Motor neuron (in vitro differentiated cells): ENCODE measurements around the gene ZNF180. TPM values are rescaled to one million over a fixed set of nuclear protein-coding genes. Genes with fewer than 3 reads are reported as not detected.
"Not testable (repeated sequence)": the region's sequence is repeated elsewhere in the genome, so short reads cannot be mapped to it uniquely, and the experiment has no call there.

Experiments
- ATAC-seq, 8 experiments: fragments of 200-7000 bp; cut with Tn5 transposase; replicated peaks in 6 of 8; 2 replicates each; pipeline ENCODE4 v1.8.0; 2021; ENCODE audit warnings: mild to moderate bottlenecking in 8 of 8, moderate library complexity in 8 of 8
- H3K27ac ChIP-seq, 2 donors: fragments of 250-450 bp; sonication (Bioruptor Pico); 2 replicates each; pipeline ENCODE4 v1.9.0; 2021; ENCODE audit warnings: antibody characterized with exemption in 2 of 2, mild to moderate bottlenecking in 2 of 2, moderate library complexity in 1 of 2
- H3K4me1 ChIP-seq, 2 donors: fragments of 250-450 bp; sonication (Bioruptor Pico); replicated peaks in 1 of 2; 2 replicates each; pipeline ENCODE4 v1.6.1; 2021; ENCODE audit warnings: antibody characterized with exemption in 2 of 2, mild to moderate bottlenecking in 2 of 2, moderate library complexity in 1 of 2
- H3K4me3 ChIP-seq, 5 donors: fragments of 250-450 bp; sonication (Bioruptor Pico); 2 replicates each; pipeline ENCODE4 v1.9.0; 2021; ENCODE audit warnings: antibody characterized with exemption in 5 of 5, mild to moderate bottlenecking in 5 of 5, moderate library complexity in 4 of 5
- WGBS, 10 experiments: fragments of 450-650 bp; shearing (Covaris generic); methylation state at CpG; one replicate each; pipeline ENCODE4 v1.0.0; 2022; 5-methylcytosine and 5-hydroxymethylcytosine counted together
- in situ Hi-C, 9 experiments: fragments of 400-800 bp; cut with MboI; loops; one replicate each; pipeline ENCODE4 v1.15.0; 2021; ENCODE audit warnings: low sequenced_read_pairs in 9 of 9, low pct_unique_long_range_greater_than_20kb in 2 of 9; ENCODE audit not compliant: unreplicated experiment in 9 of 9
- total RNA-seq, 8 experiments: library from RNA; unstranded; fragments of 300-600 nt; gene quantifications; 2 replicates each; pipeline versions ENCODE4 v1.2.3 to v1.2.4, GENCODE V29; 2022

Gene ZNF180
- 10 to 100 TPM in 1 of 8 experiments, 1 to 10 TPM in 7; 4.1 to 11.8 (median 7.1) TPM for total RNA-seq

- peak; percentile 91 to 96 (median 95) for ATAC-seq
- WGBS, 10 experiments = 0 to 7% (median 0%) methylated on average over 1 to 18 of the region's 78 CpGs; no CpG with 5 or more reads in 3 of the 10 experiments
- in situ Hi-C loops = no loop called here
- Histone ChIP-seq H3K27ac (peak within 1 kb of the TSS; percentile 89 to 92), H3K4me3 (peak within 1 kb of the TSS; percentile 69 to 94 (median 87)), H3K4me1 (peaks cover 5 to 6% of the 10 kb centered on the region in 2 donors)
These were observed at the start of gene ZNF180 for GRCh38 chr19:44499962-44500949. Gene ZNF180, minus strand, starts transcription at chr19:44500522. Its CDS starts 3,188 bp downstream, at chr19:44497334.

GRCh38 chr19:44549507-44549906 is 49.2 kb upstream of the ZNF180 start:
- Histone ChIP-seq H3K4me1 (no peaks in the 10 kb centered on the region), H3K27ac (no peak overlapping the region), H3K4me3 (no peak overlapping the region)
- no peak for ATAC-seq
- WGBS, 10 experiments = 66 to 100% (median 77%) methylated on average over 1 to 3 of the region's 3 CpGs; no CpG with 5 or more reads in 6 of the 10 experiments
- in situ Hi-C loops = no loop called here

- in situ Hi-C loops = no loop called here
- H3K27ac ChIP-seq = no peak overlapping the region
- no peaks in the 10 kb centered on the region for H3K4me1 ChIP-seq
- no peak for ATAC-seq
- H3K4me3 ChIP-seq = no peak overlapping the region
- WGBS, 10 experiments = 16 to 70% (median 30%) methylated on average over 1 to 4 of the region's 4 CpGs; no CpG with 5 or more reads in 6 of the 10 experiments
These were observed 48.4 kb upstream of the ZNF180 start for GRCh38 chr19:44548736-44549135.

GRCh38 chr19:44544031-44544430 is 43.7 kb upstream of the ZNF180 start:
- in situ Hi-C loops = no loop called here
- Histone ChIP-seq H3K4me1 (no peaks in the 10 kb centered on the region), H3K4me3 (no peak overlapping the region), H3K27ac (no peak overlapping the region)
- no peak for ATAC-seq
- 17 to 83% (median 25%) methylated on average over 1 to 2 of the region's 2 CpGs; no CpG with 5 or more reads in 1 of the 10 experiments for WGBS, 10 experiments

- in situ Hi-C loops = no loop called here
- ATAC-seq = no peak
- Histone ChIP-seq H3K27ac (no peak overlapping the region), H3K4me1 (no peaks in the 10 kb centered on the region), H3K4me3 (no peak overlapping the region)
- 0 to 40% methylated on average over 1 of the region's 1 CpG; no CpG with 5 or more reads in 8 of the 10 experiments for WGBS, 10 experiments
These were observed 42.3 kb upstream of the ZNF180 start for GRCh38 chr19:44542671-44543070.

GRCh38 chr19:44540736-44541135 is 40.4 kb upstream of the ZNF180 start:
- WGBS, 10 experiments = 20 to 51% (median 40%) methylated on average over 1 to 7 of the region's 8 CpGs; no CpG with 5 or more reads in 7 of the 10 experiments
- in situ Hi-C loops = no loop called here
- Histone ChIP-seq H3K27ac (no peak overlapping the region), H3K4me1 (no peaks in the 10 kb centered on the region), H3K4me3 (no peak overlapping the region)
- ATAC-seq = no peak

GRCh38 chr19:44539991-44540390 is 39.7 kb upstream of the ZNF180 start:
- Histone ChIP-seq H3K27ac (no peak overlapping the region), H3K4me3 (no peak overlapping the region), H3K4me1 (no peaks in the 10 kb centered on the region)
- no peak for ATAC-seq
- WGBS, 10 experiments = 0 to 61% (median 60%) methylated on average over 1 to 5 of the region's 6 CpGs; no CpG with 5 or more reads in 5 of the 10 experiments
- in situ Hi-C loops = no loop called here

GRCh38 chr19:44539236-44539826 is 39.0 kb upstream of the ZNF180 start:
- Histone ChIP-seq H3K27ac (no peak overlapping the region), H3K4me1 (no peaks in the 10 kb centered on the region), H3K4me3 (no peak overlapping the region)
- 6 to 80% (median 38%) methylated on average over 1 to 7 of the region's 11 CpGs; no CpG with 5 or more reads in 2 of the 10 experiments for WGBS, 10 experiments
- in situ Hi-C loops = no loop called here
- ATAC-seq = peak in 2 of 8 experiments; percentile 80 to 89

- ATAC-seq, in situ Hi-C loops, H3K27ac ChIP-seq, H3K4me1 ChIP-seq, H3K4me3 ChIP-seq: not testable (repeated sequence)
- 0 to 50% (median 26%) methylated on average over 1 to 2 of the region's 3 CpGs; no CpG with 5 or more reads in 4 of the 10 experiments for WGBS, 10 experiments
These were observed 35.0 kb upstream of the ZNF180 start for GRCh38 chr19:44535361-44535760.

GRCh38 chr19:44532819-44533218 is 32.5 kb upstream of the ZNF180 start:
- in situ Hi-C loops = no loop called here
- H3K4me1 ChIP-seq = no peaks in the 10 kb centered on the region
- ATAC-seq = no peak
- whole genome bisulfite sequencing, 10 experiments = 0 to 87% (median 62%) methylated on average over 1 to 4 of the region's 5 CpGs; no CpG with 5 or more reads in 2 of the 10 experiments
- H3K4me3 ChIP-seq = no peak overlapping the region
- no peak overlapping the region for H3K27ac ChIP-seq

GRCh38 chr19:44530777-44531176 is 30.5 kb upstream of the ZNF180 start:
- no peak for ATAC-seq
- no peak overlapping the region for H3K4me3 ChIP-seq
- WGBS, 10 experiments = 21 to 86% (median 50%) methylated on average over 1 to 6 of the region's 6 CpGs
- no peaks in the 10 kb centered on the region for H3K4me1 ChIP-seq
- no peak overlapping the region for H3K27ac ChIP-seq
- in situ Hi-C loops = no loop called here

- Histone ChIP-seq H3K27ac (no peak within 1 kb of the TSS), H3K4me3 (no peak within 1 kb of the TSS), H3K4me1 (no peaks in the 10 kb centered on the region)
- WGBS, 10 experiments = 45 to 80% (median 64%) methylated on average over 1 to 5 of the region's 9 CpGs; no CpG with 5 or more reads in 3 of the 10 experiments
- in situ Hi-C loops = no loop called here
- ATAC-seq = no peak
These were observed 29.2 kb upstream of the ZNF180 start, which contains the start of gene CEACAM20 for GRCh38 chr19:44529536-44529935. Gene CEACAM20, minus strand, starts transcription at chr19:44529675. Its CDS starts 166 bp downstream, at chr19:44529509.

- ATAC-seq = no peak
- no peaks in the 10 kb centered on the region for H3K4me1 ChIP-seq
- 31 to 97% (median 59%) methylated on average over 2 to 5 of the region's 7 CpGs; no CpG with 5 or more reads in 2 of the 10 experiments for WGBS, 10 experiments
- H3K27ac ChIP-seq = no peak overlapping the region
- in situ Hi-C loops = no loop called here
- no peak overlapping the region for H3K4me3 ChIP-seq
These were observed 27.2 kb upstream of the ZNF180 start for GRCh38 chr19:44527554-44527953.
